ENCODE measurements around the gene RAB36. TPM values are rescaled to one million over a fixed set of nuclear protein-coding genes. Genes with fewer than 3 reads are reported as not detected.

Gene RAB36
- total RNA-seq, 1 experiment from 2014 or later, result 1.4 TPM

DNA sequence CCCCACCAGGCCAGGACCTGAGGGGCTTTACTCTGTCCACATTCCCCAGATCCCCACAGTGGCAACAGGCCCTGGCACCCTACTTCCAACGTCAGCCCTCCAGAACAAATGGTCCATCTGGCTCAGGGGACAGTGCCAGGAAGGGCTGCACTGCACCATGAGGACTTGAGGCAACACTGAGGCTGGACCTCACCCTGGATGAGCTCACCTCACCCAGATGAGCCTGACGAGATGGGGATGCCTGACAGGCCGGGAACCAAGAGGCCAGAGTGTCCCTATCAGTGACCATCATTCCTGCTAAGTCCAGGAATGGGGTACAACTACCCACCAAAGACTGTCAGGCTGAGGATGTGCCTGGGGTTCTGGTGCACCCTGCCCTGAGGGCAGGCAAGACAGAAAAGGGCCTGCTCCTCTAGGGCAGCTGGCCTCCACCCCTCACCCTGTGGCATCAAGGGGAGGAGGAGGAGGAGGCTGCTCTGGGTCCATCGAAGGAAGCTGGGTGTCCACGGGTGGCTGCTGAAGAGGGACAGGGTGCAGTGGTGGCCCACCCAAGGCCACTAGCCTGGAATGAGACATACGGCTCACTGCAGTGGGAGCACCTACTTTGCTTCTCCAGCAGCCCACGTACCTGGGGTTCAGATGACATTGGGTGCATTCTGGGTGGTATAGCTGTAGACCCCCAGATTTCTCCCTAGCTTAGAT is 18.1 kb upstream of the RAB36 start:
- Histone ChIP-seq H2BK120ac (ENCODE audit: low read depth, low read length, poor library complexity, severe bottlenecking) (no peak overlapping the region), H2BK12ac (ENCODE audit: insufficient read length, low read depth, low read length) (no peak overlapping the region), H4K91ac (ENCODE audit: insufficient read length, low read depth, low read length) (no peak overlapping the region), H4K8ac (replicated peaks; ENCODE audit: insufficient read length, low read depth, low read length) (no peak overlapping the region), H3T11ph (ENCODE audit: low read length) (no peak overlapping the region), H3K23me2 (ENCODE audit: insufficient read length, low read depth, low read length, poor library complexity, severe bottlenecking) (no peaks in the 10 kb centered on the region), H3K23ac (ENCODE audit: insufficient read length, low read depth, low read length) (no peak overlapping the region), H3K9ac (ENCODE audit: extremely low read depth, insufficient read length, low read length) (no peak overlapping the region), H2BK15ac (ENCODE audit: low read depth, low read length) (no peak overlapping the region), H3K9me3 (ENCODE audit: control insufficient read depth, low read depth, low read length) (no peaks in the 10 kb centered on the region), H3K27me3 (ENCODE audit: insufficient read depth, low read length) (no peaks in the 10 kb centered on the region; the same call in 1 of the 2 replicates), H4K20me1 (ENCODE audit: control insufficient read depth, insufficient read depth, insufficient read length) (peaks cover 2% of the 10 kb centered on the region), H3K79me1 (ENCODE audit: insufficient read depth, low read depth, low read length, poor library complexity, severe bottlenecking) (no peaks in the 10 kb centered on the region), H3K56ac (ENCODE audit: insufficient read length, low read depth, low read length) (no peak overlapping the region), H3K79me2 (ENCODE audit: insufficient read depth, low read length) (no peaks in the 10 kb centered on the region), H4K5ac (ENCODE audit: insufficient read length, low read depth, low read length) (no peak overlapping the region), H3K27ac (ENCODE audit: insufficient read length, low read depth, low read length) (no peak overlapping the region), H3K4ac (ENCODE audit: low read depth, low read length) (no peak overlapping the region), H2AK5ac (ENCODE audit: insufficient read length, low read length) (no peak overlapping the region), H2BK5ac (ENCODE audit: insufficient read length, low read length) (no peak overlapping the region), H2BK20ac (ENCODE audit: low read depth, low read length, poor library complexity, severe bottlenecking) (no peak overlapping the region), H3K14ac (ENCODE audit: insufficient read depth, low read length) (no peak overlapping the region), H2AFZ (ENCODE audit: low read length) (no peak overlapping the region), H3K4me2 (ENCODE audit: insufficient read depth, insufficient read length, low read length) (no peak overlapping the region), H3K18ac (ENCODE audit: insufficient read length, low read depth, low read length) (no peak overlapping the region), H3K4me1 (ENCODE audit: insufficient read depth, low read length) (no peaks in the 10 kb centered on the region)
- H3K27ac Mint-ChIP-seq, result no peak overlapping the region
- H3K9me3 Mint-ChIP-seq, result no peaks in the 10 kb centered on the region
- H3K4me1 Mint-ChIP-seq, result peaks cover 5 to 6% of the 10 kb centered on the region in 2 experiments; a peak in 3 of 4 replicates
- TF ChIP-seq, protein P1, sequence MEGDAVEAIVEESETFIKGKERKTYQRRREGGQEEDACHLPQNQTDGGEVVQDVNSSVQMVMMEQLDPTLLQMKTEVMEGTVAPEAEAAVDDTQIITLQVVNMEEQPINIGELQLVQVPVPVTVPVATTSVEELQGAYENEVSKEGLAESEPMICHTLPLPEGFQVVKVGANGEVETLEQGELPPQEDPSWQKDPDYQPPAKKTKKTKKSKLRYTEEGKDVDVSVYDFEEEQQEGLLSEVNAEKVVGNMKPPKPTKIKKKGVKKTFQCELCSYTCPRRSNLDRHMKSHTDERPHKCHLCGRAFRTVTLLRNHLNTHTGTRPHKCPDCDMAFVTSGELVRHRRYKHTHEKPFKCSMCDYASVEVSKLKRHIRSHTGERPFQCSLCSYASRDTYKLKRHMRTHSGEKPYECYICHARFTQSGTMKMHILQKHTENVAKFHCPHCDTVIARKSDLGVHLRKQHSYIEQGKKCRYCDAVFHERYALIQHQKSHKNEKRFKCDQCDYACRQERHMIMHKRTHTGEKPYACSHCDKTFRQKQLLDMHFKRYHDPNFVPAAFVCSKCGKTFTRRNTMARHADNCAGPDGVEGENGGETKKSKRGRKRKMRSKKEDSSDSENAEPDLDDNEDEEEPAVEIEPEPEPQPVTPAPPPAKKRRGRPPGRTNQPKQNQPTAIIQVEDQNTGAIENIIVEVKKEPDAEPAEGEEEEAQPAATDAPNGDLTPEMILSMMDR (conservative IDR thresholded peaks at IDR 0.05), result no peak
- no CpG with 5 or more reads among the region's 7 CpGs for WGBS (ENCODE audit: extremely low coverage, insufficient read length, low lambda C conversion rate)
- H3K4me3 Mint-ChIP-seq, result no peak overlapping the region
- DNase-seq, result no peak
- H3K36me3 Mint-ChIP-seq (ENCODE audit: insufficient read depth in 1 of 3, low read depth in 3 of 3), result peaks cover 0 to 6% (median 0%) of the 10 kb centered on the region in 3 experiments; a peak in 3 of 7 replicates
- H3K27me3 Mint-ChIP-seq (ENCODE audit: low read depth), result peaks cover 82% of the 10 kb centered on the region
